Stimulated activated CD4-positive, alpha-beta T cell treated with anti-CD3 and anti-CD28 coated beads, Interleukin-2, amount 100 ng/mL, for 4 hours (primary cell): ENCODE measurements around the gene PIK3CG.
"Not testable (repeated sequence)": the region's sequence is repeated elsewhere in the genome, so short reads cannot be mapped to it uniquely, and the experiment has no call there.

Experiments used
- DNase-seq: peaks from one replicate; pipeline ENCODE4 v3.0.0-alpha.2; 2020; ENCODE audit warnings: low read depth

The PIK3CG gene

GRCh38 chr7:106938803-106939202 lies 73.7 kb downstream of the PIK3CG start:
- no peak for DNase-seq

DNA sequence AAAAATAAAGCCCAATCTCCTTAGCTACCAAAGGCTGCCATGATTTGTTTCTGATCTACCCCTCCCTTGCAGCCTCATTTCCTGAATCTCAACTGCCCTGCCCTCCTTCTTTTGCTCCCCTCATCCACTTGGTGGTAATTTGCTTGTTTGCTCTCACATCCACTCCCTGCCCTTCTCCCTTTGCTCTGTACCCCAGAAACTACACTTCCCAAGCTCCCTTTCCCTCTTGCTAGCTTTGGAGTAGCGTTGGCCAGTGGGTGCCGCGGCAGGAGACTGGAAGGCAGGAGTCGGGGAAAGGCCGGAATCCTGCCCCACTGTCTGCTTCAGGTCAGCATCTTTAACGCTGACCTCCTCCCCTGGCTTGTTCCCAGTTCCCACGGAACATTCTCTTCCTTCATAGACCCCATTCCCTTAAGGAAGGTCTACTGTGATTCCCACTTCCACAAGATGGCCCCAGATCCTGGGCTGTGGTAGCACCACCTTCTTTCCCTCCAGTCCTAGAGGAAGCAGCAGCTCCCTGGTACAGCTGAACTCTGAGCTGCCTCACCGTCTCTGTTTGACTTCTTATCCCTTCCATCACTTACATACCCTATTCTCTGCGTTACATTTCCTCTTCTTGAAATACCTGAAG lies 79.1 kb downstream of the PIK3CG start:
- no peak for DNase-seq

DNA sequence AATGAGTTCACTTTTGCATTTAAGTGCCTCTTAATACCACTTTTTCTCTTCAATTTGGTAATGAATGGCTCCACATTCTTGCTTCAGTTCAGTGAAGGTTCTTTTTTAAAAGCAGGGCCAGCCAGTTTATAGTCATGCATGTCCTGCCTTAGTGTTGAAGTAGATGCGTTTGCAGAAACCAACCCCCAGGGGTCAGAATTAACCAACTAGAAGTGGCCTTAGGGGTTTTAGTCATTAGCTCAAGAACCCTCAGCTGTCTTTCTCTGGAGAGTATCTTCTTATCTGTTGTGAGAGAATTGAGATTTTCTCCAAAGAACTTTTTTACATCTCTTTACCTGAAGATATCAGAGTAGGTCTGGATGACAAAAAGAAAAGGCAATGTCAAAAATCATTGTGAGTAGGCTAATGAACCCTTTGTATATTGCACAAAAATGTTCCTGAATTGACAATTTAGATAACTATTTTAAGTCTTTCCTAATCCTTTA lies 82.2 kb downstream of the PIK3CG start:
- DNase-seq, result no peak

- DNase-seq, result no peak
Measured at GRCh38 chr7:106952001-106952657, 87.0 kb downstream of the PIK3CG start.

DNA sequence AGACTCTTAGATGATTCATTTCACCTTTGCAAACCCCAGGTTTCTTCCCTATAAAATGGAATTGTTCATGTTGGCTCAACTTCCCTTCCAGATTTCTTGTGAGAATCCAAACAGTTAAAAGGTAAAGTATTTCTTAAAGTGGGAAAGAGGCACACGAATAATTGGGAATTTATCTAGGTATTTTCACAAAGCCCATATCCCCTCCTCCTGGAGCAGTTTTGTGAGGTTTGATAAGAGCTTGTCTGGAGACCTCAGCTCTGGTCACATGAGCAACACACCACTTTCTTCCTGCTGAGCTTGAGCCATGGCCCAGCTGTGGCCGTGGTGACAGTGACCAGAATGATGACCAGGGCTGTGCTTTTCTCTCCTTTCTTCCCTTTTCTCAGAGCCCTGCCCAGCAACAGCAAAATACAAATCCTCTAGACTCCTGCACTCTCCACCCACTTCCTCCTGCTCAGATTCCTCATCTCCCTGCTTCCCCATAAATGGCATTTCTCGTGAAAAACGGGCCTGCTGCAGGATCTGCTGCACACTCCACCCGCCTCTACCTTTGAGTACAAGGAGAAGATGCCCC lies 87.7 kb downstream of the PIK3CG start:
- DNase-seq, result no peak

- no peak for DNase-seq
Measured at GRCh38 chr7:106954840-106955239, 89.8 kb downstream of the PIK3CG start.

DNA sequence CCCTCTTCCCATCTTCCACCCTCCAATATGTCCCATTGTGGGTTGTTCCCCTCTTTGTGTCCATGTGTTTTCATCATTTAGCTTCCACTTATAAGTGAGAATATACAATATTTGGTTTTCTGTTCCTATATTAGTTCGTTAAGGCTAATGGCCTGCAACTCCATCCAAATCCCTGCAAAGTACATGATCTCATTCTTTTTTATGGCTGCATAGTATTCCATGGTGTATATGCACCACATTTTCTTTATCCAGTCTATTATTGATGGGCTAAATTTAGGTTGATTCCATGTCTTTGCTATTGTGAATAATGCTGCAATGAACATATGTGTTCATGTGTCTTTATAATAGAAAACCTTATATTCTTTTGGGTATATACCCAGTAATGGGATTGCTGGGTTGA lies 90.8 kb downstream of the PIK3CG start:
- DNase-seq, result not testable (repeated sequence)
